Stimulated activated CD4-positive, alpha-beta T cell treated with anti-CD3 and anti-CD28 coated beads, Interleukin-15, amount 100 ng/mL, for 24 hours (primary cell): ENCODE measurements around the gene SATL1.
"Not testable (repeated sequence)": the region's sequence is repeated elsewhere in the genome, so short reads cannot be mapped to it uniquely, and the experiment has no call there.

ENCODE experiments used
- DNase-seq: peaks from one replicate; pipeline ENCODE4 v3.0.0-alpha.2; 2020

The SATL1 gene

GRCh38 chrX:85109235-85109634 is 134.3 kb downstream of the SATL1 start:
- DNase-seq: no peak

GRCh38 chrX:85108165-85108564 is 135.4 kb downstream of the SATL1 start:
- DNase-seq: no peak

GRCh38 chrX:85107407-85107806 is 136.2 kb downstream of the SATL1 start:
- no peak for DNase-seq

- no peak for DNase-seq
These were observed 154.2 kb downstream of the SATL1 start for GRCh38 chrX:85089321-85089840.

- peak; percentile 12 for DNase-seq
These were observed 158.7 kb downstream of the SATL1 start for GRCh38 chrX:85084770-85085393.

- DNase-seq: not testable (repeated sequence)
These were observed 166.3 kb downstream of the SATL1 start for GRCh38 chrX:85077247-85077646.

GRCh38 chrX:85065512-85066198 is 177.9 kb downstream of the SATL1 start:
- no peak for DNase-seq

GRCh38 chrX:85052636-85053343 is 190.8 kb downstream of the SATL1 start:
- DNase-seq: no peak

- no peak for DNase-seq
These were observed 191.4 kb downstream of the SATL1 start for GRCh38 chrX:85052205-85052604.

GRCh38 chrX:85051627-85052026 is 192.0 kb downstream of the SATL1 start:
- DNase-seq: no peak
